ENCODE data around the gene POU4F1.

GRCh38 chr13:78606471-78607408 lies 3.4 kb upstream of the POU4F1 start:
- TF ChIP-seq, protein P1, sequence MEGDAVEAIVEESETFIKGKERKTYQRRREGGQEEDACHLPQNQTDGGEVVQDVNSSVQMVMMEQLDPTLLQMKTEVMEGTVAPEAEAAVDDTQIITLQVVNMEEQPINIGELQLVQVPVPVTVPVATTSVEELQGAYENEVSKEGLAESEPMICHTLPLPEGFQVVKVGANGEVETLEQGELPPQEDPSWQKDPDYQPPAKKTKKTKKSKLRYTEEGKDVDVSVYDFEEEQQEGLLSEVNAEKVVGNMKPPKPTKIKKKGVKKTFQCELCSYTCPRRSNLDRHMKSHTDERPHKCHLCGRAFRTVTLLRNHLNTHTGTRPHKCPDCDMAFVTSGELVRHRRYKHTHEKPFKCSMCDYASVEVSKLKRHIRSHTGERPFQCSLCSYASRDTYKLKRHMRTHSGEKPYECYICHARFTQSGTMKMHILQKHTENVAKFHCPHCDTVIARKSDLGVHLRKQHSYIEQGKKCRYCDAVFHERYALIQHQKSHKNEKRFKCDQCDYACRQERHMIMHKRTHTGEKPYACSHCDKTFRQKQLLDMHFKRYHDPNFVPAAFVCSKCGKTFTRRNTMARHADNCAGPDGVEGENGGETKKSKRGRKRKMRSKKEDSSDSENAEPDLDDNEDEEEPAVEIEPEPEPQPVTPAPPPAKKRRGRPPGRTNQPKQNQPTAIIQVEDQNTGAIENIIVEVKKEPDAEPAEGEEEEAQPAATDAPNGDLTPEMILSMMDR (IDR thresholded peaks at IDR 0.05), result no peak
- TF ChIP-seq POLR2AphosphoS5 (IDR thresholded peaks at IDR 0.05), result no peak
